ENCODE data around the gene FGFR2.

FGFR2 gene

GRCh38 chr10:121459279-121459621 is 139.0 kb downstream of the FGFR2 start:
- no peak for DNase-seq (ENCODE audit: low read depth)

DNA sequence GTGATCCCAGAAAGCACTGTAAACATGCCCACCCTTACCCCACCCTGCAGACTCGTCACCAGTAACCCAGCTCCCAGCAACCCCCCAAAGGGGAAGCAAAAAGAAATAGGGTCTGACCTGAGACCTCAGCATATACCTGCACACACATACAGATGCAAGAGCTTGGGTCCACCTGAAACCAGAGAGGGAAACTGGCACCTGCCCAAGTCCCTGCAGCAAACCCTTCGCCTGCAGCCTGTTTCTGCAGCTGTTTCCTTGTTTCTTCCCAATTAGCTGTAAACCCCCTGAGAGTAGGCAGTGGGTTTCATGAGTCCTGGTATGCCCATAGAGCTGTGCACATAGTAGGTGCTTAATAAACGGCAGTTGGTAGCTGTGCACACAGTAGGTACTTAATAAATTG is 140.5 kb downstream of the FGFR2 start:
- TF ChIP-seq CTCF (IDR thresholded peaks at IDR 0.05; ENCODE audit: control insufficient read depth, extremely low read depth, insufficient read depth): no peak
- DNase-seq (ENCODE audit: low read depth): no peak
- H3K4me3 ChIP-seq (ENCODE audit: low read depth, low read length): no peak overlapping the region

More at GRCh38 chr10:121459279-121459621, 139.0 kb downstream of the FGFR2 start:
- no peak overlapping the region for H3K4me3 ChIP-seq (ENCODE audit: low read depth, low read length)
- TF ChIP-seq CTCF (IDR thresholded peaks at IDR 0.05; ENCODE audit: control insufficient read depth, extremely low read depth, insufficient read depth): no peak

GRCh38 chr10:121455377-121455776 is 142.9 kb downstream of the FGFR2 start:
- no peak overlapping the region for H3K4me3 ChIP-seq (ENCODE audit: low read depth, low read length)
- no peak for TF ChIP-seq CTCF (IDR thresholded peaks at IDR 0.05; ENCODE audit: control insufficient read depth, extremely low read depth, insufficient read depth)
- no peak for DNase-seq (ENCODE audit: low read depth)

- no peak for DNase-seq (ENCODE audit: low read depth)
- TF ChIP-seq CTCF (IDR thresholded peaks at IDR 0.05; ENCODE audit: control insufficient read depth, extremely low read depth, insufficient read depth): no peak
- no peak overlapping the region for H3K4me3 ChIP-seq (ENCODE audit: low read depth, low read length)
Observed at GRCh38 chr10:121454781-121455180, 143.5 kb downstream of the FGFR2 start.

DNA sequence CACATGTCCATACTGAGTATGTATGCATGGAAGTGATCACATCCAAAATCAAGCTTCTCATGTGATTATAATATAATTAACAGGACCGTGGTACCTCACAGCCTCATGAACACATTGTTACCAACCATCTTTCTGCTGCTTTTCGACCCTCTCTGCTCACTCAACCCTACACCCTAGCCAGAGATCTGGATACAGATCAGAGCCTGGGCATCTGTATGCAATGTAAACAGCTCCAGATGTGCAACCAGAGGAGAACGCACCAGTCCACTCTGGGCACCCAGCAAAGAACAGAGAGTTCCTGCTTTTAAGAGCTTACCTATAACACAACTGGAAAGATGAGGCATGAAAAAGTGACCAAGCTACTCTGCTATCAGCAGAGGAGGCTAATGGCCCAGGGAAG is 145.1 kb downstream of the FGFR2 start:
- no peak for DNase-seq (ENCODE audit: low read depth)
- no peak for TF ChIP-seq CTCF (IDR thresholded peaks at IDR 0.05; ENCODE audit: control insufficient read depth, extremely low read depth, insufficient read depth)
- no peak overlapping the region for H3K4me3 ChIP-seq (ENCODE audit: low read depth, low read length)

- no peak for DNase-seq (ENCODE audit: low read depth)
- no peak for TF ChIP-seq CTCF (IDR thresholded peaks at IDR 0.05; ENCODE audit: control insufficient read depth, extremely low read depth, insufficient read depth)
- H3K4me3 ChIP-seq (ENCODE audit: low read depth, low read length): no peak overlapping the region
Observed at GRCh38 chr10:121452581-121452980, 145.7 kb downstream of the FGFR2 start.

GRCh38 chr10:121450247-121450646 is 148.0 kb downstream of the FGFR2 start:
- no peak for TF ChIP-seq CTCF (IDR thresholded peaks at IDR 0.05; ENCODE audit: control insufficient read depth, extremely low read depth, insufficient read depth)
- H3K4me3 ChIP-seq (ENCODE audit: low read depth, low read length): no peak overlapping the region
- DNase-seq (ENCODE audit: low read depth): no peak
